GM21825 (cell line): ENCODE data around the gene SNED1.
"Not testable (repeated sequence)": the region's sequence is repeated elsewhere in the genome, so short reads cannot be mapped to it uniquely, and the experiment has no call there.

Source experiments
- ATAC-seq: cut with Tn5 transposase; IDR thresholded peaks from one replicate; pipeline ENCODE4 v1.9.1; 2021; ENCODE audit warnings: mild to moderate bottlenecking, moderate library complexity; ENCODE audit not compliant: unreplicated experiment

SNED1 gene

GRCh38 chr2:241081643-241082340 is 83.4 kb downstream of the SNED1 start:
- no peak for ATAC-seq

- no peak for ATAC-seq
Measured at GRCh38 chr2:241082341-241083090, 84.1 kb downstream of the SNED1 start.

- no peak for ATAC-seq
Measured at GRCh38 chr2:241083091-241083415, 84.6 kb downstream of the SNED1 start.

GRCh38 chr2:241084856-241085444 is 86.5 kb downstream of the SNED1 start:
- no peak for ATAC-seq

- peak; percentile 69 for ATAC-seq
Measured at GRCh38 chr2:241087420-241088268, 89.2 kb downstream of the SNED1 start.

GRCh38 chr2:241088376-241088775 is 90.0 kb downstream of the SNED1 start:
- ATAC-seq = peak; percentile 48

- no peak for ATAC-seq
Measured at GRCh38 chr2:241088791-241089732, 90.6 kb downstream of the SNED1 start.

- ATAC-seq = no peak
Measured at GRCh38 chr2:241091201-241091600, 92.8 kb downstream of the SNED1 start.

GRCh38 chr2:241091734-241092445 is 93.5 kb downstream of the SNED1 start:
- ATAC-seq = no peak

- no peak for ATAC-seq
Measured at GRCh38 chr2:241092677-241093076, 94.3 kb downstream of the SNED1 start.

- ATAC-seq = not testable (repeated sequence)
Measured at GRCh38 chr2:241093133-241093781, 94.8 kb downstream of the SNED1 start.

GRCh38 chr2:241094172-241094571 is 95.8 kb downstream of the SNED1 start:
- no peak for ATAC-seq

- ATAC-seq = no peak
Measured at GRCh38 chr2:241094924-241095420, 96.6 kb downstream of the SNED1 start.

GRCh38 chr2:241095594-241096290 is 97.3 kb downstream of the SNED1 start:
- no peak for ATAC-seq

GRCh38 chr2:241096979-241097378 is 98.6 kb downstream of the SNED1 start:
- no peak for ATAC-seq

GRCh38 chr2:241099246-241099645 is 100.8 kb downstream of the SNED1 start:
- no peak for ATAC-seq

GRCh38 chr2:241102239-241102803 is 103.9 kb downstream of the SNED1 start, which contains the start of gene MTERF4:
TSS of gene MTERF4 (minus strand) at chr2:241102287. CDS start at chr2:241102273, 14 bp downstream.
- ATAC-seq = peak; percentile 88

GRCh38 chr2:241103176-241103595 is 104.8 kb downstream of the SNED1 start:
- ATAC-seq = no peak
